ENCODE measurements around the gene RRP1B.
"Not testable (repeated sequence)": the region's sequence is repeated elsewhere in the genome, so short reads cannot be mapped to it uniquely, and the experiment has no call there.

RRP1B gene, protein sequence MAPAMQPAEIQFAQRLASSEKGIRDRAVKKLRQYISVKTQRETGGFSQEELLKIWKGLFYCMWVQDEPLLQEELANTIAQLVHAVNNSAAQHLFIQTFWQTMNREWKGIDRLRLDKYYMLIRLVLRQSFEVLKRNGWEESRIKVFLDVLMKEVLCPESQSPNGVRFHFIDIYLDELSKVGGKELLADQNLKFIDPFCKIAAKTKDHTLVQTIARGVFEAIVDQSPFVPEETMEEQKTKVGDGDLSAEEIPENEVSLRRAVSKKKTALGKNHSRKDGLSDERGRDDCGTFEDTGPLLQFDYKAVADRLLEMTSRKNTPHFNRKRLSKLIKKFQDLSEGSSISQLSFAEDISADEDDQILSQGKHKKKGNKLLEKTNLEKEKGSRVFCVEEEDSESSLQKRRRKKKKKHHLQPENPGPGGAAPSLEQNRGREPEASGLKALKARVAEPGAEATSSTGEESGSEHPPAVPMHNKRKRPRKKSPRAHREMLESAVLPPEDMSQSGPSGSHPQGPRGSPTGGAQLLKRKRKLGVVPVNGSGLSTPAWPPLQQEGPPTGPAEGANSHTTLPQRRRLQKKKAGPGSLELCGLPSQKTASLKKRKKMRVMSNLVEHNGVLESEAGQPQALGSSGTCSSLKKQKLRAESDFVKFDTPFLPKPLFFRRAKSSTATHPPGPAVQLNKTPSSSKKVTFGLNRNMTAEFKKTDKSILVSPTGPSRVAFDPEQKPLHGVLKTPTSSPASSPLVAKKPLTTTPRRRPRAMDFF

DNA sequence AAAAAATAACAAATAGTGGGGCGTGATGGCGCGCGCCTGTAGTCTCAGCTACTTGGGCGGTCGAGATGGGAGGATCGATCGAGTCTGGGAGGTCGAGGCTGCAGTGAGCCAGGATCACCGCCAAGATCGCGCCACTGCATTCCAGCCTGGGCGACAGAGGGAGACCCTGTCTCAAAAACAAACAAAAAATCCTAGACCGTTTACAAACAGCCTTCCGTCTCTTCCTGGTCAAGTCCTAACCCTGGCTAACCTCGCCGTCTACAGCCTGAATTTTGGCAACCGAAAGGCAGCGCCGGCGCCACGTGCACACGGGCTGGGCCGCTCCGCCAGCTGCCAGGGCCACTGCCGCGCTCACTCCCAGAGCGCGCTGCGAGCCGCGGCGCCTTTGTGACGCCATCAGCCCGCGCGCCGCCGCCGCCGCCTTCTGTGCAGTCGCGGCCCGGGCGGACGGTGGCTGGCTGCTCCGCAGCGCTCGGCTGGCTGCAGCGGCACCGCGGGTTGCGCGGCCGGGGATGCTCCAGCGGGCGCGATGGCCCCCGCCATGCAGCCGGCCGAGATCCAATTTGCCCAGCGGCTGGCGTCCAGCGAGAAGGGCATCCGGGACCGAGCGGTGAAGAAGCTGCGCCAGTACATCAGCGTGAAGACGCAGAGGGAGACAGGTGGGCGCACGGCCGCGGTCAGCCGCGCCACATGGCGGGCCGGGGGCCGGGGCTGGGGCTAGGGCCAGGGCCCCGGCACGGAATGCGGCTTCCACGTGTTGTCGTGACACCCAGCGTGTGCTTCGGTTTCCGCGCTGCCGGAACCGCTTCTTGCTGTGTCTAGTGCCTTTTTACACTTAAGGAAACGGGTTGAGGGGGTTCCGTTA is at the start of gene RRP1B, which contains the start of gene HSF2BP:
Gene RRP1B, plus strand, starts transcription at position 425 of the 865 bp plus-strand sequence. Its CDS starts 105 bp downstream, at position 530.
Gene HSF2BP, minus strand, starts transcription at position 353 of the 865 bp plus-strand sequence. CDS start 1,392 bp downstream, outside the sequence.
- DNase-seq: peak; percentile 84

DNA sequence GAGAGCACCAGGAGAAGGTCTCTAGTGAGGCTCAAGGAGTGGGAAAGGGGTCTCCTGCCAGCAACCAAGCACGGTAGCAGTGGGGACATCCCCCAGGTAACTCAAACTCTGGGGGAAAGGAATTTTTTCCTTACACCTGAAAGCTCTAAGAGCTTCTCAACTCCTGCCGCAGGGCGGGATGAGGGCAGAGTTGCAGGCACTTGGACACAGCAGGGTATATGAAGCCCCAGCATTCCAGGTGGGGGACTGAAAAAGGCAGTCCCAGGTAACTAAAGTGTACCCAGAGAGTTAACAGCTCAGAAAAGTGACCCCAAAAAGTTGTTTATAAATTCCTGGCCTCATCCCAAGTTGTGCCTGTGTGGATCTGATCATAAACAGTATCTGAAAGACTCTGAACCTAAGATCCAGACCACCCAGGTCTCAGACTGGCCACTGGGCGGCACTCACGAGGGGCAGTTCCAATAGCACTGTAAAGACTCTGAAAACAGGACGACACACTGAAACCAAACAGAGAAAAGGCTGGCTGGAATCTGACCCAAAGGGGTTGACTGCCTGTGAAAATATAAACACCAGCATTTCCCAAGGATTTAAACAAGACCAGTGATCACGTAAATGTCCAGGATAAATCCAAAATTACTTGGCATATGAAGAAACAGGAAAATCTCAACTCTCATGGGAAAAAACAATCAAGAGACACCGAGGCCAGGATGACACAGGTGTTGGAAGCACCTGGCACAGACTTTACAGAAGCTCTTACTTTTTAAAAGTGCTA is 47.6 kb upstream of the RRP1B start:
- DNase-seq: no peak

DNA sequence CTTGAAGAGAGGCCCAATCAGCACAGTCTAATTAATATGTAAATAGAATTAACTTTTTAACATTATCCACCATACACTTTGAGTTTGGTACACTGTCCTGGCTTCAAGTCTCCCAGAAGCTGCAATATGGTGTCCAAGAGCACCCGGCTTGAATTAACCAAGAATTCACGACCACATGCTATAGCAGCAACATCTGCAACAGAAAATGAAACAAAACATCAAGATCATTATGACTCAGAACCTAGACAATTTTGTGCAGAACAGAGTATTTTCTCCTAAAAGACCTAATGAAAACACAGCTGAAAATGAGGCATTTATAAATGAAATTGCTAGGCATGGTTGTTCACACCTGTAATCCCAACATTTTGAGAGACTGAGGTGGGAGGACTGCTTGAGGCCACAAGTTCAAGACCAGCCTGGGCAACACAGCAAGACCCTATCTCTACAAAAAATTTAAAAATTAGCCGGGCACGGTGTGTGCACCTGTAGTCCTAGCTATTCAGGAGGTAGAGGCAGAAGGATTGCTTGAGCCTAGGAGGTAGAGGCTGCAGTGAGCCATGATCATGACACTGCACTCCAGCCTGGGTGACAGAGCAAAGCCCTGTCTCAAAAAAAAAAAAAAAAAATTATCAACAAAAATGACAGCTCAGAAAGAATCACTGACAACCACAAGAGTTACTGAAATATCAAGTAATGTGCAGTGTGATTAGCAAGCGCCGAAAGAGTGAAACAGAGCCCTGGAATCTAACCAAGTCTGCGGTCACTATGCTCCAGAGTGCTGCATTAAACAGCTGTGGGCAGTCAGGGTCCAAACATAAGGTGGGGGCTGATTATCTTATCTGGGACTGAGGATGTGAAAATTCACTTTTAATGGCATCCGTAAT is 45.4 kb upstream of the RRP1B start:
- no peak for DNase-seq

DNA sequence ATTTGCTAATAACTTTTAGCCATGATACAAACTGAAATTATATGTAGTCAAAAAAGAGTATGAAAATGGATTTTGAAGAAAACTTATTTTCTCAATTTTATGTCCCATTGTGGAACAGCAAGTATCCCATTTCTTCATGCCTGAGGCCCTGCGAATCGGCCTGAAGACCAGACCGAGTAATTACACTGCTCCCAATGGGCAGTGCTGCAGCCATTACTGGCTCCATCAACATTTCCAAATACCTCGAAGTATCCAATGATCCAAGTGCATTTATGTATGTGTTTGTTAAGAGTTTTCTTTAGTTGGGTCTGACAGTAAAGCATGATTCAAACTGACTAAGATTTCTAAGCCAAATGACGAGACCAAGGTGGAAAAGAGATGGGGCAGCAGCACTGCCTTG is 44.5 kb upstream of the RRP1B start:
- DNase-seq: no peak

DNA sequence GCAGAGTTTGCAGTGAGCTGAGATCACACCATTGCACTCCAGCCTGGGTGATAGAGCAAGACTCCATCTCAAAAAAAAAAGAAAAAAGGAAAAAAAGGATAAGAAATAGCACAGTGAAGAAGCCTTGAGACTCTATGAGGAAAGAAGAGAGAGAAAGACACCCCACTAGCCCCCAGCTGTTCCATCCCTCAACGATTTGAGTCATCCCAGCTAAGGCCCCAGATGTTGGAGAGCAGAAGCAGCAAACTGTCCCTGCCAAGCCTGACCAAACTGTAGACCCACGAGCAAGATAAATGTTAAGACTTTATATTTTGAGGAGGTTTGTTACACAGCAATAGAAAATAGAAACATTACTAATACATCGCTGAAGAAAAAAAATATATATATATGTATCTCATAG is 42.5 kb upstream of the RRP1B start:
- DNase-seq: not testable (repeated sequence)

DNA sequence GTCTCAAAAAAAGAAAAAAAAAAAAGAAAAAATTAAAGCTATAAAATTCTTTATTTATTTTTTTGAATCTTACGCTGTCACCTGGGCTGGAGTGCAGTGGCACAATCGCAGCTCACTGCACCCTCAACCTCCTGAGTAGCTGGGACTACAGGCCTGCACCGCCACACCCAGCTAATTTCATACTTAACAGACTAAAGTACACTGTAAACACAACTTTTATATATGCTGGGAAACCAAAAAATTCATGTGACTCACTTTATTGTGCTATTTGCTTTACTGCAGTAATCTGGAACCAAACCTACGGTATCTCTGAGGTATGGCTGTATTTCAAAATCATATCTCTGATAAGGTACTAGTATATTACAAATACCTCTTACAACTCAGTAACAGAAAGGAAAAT is 40.4 kb upstream of the RRP1B start:
- DNase-seq: no peak

DNA sequence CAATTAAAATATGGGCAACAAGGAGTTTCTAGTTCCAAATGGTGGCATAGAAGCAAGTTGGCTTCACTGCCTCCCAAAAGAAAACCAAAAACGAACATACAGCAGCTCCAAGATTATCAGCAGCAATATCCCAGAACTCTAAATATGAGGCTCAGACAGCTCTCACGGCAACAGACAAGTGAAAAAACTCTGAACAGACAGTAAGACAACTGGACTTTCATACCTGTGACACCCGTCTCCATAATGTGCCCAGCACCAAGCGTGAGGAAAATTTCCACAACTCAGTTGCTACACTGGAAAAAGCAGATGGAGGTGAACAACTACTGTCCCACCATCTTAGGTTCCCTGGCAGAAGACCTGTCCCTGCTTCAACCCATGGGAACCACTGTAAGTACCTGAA is 40.0 kb upstream of the RRP1B start:
- no peak for DNase-seq

DNA sequence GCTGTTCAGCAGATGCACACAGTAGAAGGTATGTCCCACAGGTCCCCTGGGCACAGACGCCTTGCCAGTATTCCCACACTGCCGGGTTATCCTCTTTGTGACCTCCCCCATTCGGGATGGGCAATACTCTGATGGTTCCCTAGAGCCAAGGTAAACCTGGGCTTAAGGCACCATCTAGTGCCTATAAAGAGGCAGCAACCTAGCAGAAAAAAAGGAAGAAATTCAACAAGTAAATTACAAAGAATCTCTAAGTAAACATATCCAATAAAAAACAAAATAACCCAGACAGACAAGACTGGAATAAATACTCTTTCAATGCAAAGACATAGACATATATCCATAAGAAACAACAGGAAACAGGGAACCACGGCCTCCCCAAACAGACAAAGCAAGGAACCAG is 39.5 kb upstream of the RRP1B start:
- no peak for DNase-seq

DNA sequence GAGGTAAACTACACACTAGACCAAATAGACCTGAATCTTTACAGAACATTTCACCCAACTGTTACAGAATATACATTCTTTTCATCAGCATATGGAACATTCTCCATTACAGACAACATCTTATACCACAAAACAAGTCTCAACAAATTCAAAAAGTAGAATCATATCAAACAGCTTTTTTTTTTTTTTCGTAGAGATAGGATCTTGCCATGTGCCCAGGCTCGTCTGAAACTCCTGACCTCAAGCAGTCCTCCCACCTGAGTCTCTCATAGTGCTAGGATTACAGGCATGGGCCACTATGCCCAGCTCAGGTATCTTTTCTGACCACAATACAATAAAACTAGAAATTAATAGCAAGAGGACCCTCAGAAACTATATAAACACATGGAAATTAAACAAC is 36.6 kb upstream of the RRP1B start:
- no peak for DNase-seq

DNA sequence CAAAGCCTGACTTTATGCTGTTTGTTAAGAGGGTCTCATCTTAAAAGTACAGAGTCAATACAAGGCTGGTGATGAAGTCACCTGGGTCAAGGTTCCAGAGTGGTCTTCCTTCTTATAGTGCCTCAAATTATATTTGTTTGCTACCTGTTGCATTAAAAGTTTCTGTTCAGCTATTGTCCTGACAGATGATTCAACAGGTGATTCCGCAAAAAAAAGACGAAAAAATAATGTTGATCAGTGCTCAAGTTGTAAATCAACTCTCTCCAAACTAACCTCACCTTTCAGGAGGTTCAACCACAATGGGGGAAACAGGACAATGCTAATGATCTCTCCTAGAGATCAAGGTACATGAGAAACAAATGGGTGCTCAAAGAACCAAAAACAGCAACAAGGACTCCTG is 35.8 kb upstream of the RRP1B start:
- no peak for DNase-seq

DNA sequence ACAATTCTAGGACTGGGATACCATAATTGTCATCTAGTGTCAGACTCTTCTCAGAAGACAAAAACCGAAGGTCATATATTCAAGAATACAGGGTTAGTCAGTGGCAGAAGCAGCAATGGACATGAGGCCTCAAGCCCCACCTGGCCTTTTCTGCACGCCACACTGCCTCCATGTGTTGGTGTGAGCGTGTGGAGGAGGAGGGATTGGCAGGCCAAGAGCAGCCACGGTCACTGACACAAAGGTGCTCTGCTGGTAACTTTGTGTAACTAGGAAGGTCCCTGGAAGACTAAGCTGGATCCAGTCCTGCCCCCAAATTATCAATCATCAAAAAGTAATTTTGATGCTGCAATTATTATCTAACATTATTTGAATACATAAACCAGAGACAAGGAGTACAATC is 35.0 kb upstream of the RRP1B start:
- DNase-seq: no peak

DNA sequence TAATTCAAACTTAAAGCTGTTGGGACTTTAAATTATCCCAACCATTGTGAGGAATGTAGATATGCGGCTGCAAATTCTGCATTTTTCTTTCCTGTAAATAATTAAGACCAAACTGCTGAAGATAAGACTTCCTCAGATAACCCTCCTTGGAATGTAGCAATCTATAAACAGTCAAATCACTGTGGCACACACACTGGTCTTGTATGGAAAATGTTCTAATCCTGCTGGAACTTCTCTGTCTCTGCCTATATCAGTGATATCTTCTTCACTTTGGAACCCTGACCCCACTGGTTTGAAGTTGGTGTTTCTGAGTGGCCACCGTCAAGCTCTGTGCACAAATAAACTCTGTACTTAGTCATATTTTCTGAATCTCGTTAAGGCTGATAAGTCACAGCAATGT is 33.0 kb upstream of the RRP1B start:
- DNase-seq: no peak

DNA sequence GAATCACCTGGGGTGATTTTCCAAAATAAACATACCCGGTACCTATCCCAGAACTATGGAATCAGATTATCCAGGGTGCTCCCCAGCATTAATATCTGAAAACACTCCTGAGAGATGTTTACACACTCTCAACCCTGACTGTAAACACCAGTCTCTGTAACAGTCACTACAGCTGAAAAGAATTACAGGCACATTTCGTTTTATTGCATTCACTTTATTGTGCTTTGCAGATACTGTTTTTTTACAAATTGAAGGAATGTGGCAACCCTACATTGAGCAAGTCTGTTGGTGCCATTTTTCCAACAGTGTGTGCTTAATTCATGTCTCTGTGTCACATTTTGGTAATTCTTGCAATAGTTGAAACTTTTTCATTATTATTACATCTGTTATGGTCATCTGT is 31.8 kb upstream of the RRP1B start:
- DNase-seq: no peak

DNA sequence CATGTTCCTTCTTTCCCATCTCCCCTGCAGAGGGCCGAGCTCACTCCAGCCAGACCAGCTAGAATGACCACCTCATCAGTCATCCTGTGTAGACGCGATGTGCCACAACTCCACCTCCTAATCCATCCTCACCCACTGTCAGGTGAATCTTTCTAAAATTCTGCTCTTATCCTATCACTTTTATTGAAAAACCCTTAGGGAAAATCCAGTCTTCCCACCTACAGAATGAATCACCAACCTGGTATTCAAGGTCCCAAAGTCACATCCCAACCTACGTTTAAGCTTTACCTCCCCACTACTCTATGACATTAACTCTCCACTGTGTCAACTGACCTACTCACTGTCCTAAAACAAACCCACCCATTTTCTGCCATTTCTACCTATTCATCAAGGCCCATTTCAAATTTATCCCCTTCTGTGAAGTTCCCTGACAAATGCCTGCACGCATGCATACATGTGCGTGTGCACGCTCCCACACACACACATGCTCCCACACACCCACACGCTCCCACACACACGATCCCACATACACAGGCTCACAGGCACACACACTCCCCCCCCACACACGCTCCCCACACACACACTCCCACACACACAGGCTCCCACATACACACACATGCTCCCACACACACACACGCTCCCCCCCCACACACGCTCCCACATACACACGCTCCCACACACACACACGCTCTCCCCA is 27.8 kb upstream of the RRP1B start:
- no peak for DNase-seq

DNA sequence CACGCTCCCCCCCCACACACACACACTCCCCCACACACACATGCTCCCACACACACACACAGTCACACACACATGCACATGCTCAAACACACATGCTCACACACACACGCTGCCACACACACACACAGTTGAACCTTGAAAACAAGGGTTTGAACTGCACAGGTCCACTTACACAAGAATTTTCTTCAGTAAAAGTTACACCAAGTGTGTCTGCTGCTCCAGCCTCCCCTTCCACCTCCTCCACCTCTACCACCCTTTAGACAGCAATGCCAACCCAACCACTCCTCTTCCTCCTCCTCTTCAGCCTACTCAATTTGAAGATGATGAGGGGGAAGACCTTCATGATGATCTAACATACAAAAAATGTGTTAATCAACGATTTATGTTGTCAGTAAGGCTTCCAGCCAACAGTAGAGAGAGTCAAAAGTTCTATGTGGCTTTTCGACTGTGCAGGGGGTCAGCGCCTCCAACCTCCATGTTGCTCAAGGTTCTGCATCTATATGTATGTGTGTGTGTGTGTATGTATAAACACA is 26.9 kb upstream of the RRP1B start:
- DNase-seq: no peak

DNA sequence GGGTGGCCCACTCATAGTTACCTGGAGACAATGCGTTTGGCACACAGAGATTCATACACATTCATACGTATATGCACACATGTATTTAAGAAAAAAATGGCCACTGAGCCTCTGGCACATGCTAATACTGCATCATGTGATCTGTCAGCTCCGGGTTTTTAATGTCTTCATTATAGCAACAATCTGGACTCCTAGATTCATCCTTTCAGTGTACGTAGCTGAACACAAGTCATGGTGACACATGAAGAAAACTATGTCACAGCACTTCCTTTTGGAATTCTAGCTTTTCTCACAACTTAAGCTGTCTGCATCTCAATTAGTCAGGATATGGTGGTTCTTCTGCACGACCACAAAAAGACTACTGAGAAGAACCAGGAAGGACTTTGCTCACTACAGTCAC is 24.7 kb upstream of the RRP1B start:
- DNase-seq: no peak

DNA sequence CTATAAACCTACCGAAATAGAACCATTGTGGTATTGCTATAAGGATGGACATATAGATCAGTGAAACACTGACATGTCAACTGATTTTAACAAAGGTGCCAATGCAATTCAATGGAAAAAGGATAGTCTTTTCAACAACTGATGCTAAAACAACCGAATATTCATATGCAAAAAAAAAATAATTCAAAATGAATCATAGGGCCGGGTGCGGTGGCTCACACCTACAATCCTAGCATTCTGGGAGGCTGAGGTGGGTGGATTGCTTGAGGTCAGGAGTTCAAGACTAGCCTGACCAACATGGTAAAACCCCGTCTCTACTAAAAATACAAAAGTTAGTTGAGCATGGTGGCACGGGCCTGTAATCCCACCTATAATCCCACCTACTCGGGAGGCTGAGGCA is 23.9 kb upstream of the RRP1B start:
- no peak for DNase-seq

DNA sequence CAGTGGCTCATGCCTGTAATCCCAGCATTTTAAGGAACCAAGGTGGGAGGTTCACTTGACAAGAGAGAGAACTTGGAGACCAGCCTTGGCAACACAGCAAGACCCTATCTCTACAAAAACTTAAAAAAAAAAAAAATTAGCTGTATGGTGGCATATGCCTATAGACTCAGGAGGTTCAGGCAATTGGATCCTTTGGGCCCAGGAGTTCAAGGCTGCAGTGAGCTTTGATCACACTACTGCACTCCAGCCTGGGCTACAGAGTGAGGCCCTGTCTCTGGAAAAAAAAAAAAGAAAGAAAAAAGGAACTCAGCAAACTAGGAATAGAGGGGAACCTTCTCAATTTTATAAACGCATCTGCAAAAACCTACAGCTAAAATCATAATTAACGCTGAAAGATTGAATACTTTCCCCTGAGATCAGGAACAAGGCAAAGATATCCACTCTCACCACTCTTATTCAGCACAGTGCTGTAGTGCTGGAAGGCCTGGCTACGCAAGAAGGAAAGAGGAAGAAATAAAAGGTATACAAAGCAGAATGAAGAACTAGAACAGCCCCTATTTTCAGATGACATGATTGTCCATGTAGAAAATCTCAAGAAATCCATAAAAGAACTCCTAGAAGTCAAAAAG is 21.7 kb upstream of the RRP1B start:
- no peak for DNase-seq

DNA sequence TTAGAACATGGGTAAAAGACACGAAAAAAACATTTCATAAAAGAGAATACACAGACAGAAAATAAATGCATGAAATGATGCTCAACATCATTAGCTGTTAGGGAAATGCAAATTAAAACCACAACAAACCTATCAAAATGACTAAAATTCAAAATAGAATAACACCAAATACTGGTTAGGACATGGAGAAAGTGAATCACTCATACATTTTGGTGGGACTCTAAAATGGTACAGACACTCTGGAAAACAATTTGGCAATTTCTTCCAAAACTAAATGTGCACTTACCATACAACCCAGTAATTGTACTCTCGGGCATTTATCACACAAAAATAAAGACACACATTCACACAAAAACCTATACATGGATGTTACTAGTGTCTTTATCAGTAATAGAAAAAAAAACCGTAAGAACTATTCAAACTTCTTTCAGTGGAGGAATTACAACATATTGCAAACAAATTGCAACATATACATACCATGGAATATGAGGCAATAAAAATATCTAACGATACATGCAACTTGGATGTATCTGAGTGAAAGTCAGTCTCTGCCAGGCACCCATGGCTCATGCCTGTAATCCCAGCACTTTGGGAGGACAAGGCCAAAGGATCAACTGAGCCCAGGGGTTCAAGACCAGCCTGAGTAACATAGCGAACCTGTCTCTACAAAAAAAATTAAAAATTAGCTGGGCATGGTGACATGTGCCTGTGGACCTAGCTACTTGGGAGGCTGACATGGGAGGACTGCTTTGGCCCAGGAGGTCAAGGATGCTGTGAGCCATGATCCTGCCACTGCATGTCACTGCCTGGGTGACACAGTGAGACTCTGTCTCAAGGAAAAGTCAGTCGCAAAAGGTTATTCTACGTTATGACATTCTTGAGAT is 19.6 kb upstream of the RRP1B start:
- DNase-seq: no peak
